NCI-H187 treated with DMSO at 0.1 percent for 48 hours (cell line): Measurements from ENCODE around the gene PLCB1.
"Not testable (repeated sequence)": the region's sequence is repeated elsewhere in the genome, so short reads cannot be mapped to it uniquely, and the experiment has no call there.

ENCODE experiments used
- DNase-seq: peaks from one replicate; lab custom pipeline; 2025; lab: John Stamatoyannopoulos, UW

The PLCB1 gene

GRCh38 chr20:8156235-8157079, 24.4 kb downstream of the PLCB1 start:
- DNase-seq: no peak

GRCh38 chr20:8159217-8159616, 27.2 kb downstream of the PLCB1 start:
- DNase-seq: not testable (repeated sequence)

- DNase-seq: no peak
These were observed 29.4 kb downstream of the PLCB1 start for GRCh38 chr20:8161264-8162071.

GRCh38 chr20:8162610-8163009, 30.5 kb downstream of the PLCB1 start:
- no peak for DNase-seq

- no peak for DNase-seq
These were observed 31.5 kb downstream of the PLCB1 start for GRCh38 chr20:8163543-8163942.

GRCh38 chr20:8166730-8167129, 34.7 kb downstream of the PLCB1 start:
- no peak for DNase-seq

- DNase-seq: no peak
These were observed 36.8 kb downstream of the PLCB1 start for GRCh38 chr20:8168785-8169288.

- no peak for DNase-seq
These were observed 38.9 kb downstream of the PLCB1 start for GRCh38 chr20:8170921-8171320.

- no peak for DNase-seq
These were observed 40.1 kb downstream of the PLCB1 start for GRCh38 chr20:8172191-8172590.

GRCh38 chr20:8175741-8176675, 43.9 kb downstream of the PLCB1 start:
- DNase-seq: no peak

GRCh38 chr20:8183526-8183925, 51.5 kb downstream of the PLCB1 start:
- no peak for DNase-seq

- no peak for DNase-seq
These were observed 55.7 kb downstream of the PLCB1 start for GRCh38 chr20:8187740-8188139.

- DNase-seq: no peak
These were observed 58.2 kb downstream of the PLCB1 start for GRCh38 chr20:8190043-8190880.

GRCh38 chr20:8194721-8195120, 62.7 kb downstream of the PLCB1 start:
- DNase-seq: no peak

- no peak for DNase-seq
These were observed 64.0 kb downstream of the PLCB1 start for GRCh38 chr20:8196096-8196495.

- DNase-seq: no peak
These were observed 68.2 kb downstream of the PLCB1 start for GRCh38 chr20:8200220-8200619.

GRCh38 chr20:8203366-8203765, 71.3 kb downstream of the PLCB1 start:
- DNase-seq: no peak

- no peak for DNase-seq
These were observed 73.9 kb downstream of the PLCB1 start for GRCh38 chr20:8205996-8206395.

GRCh38 chr20:8208226-8208625, 76.2 kb downstream of the PLCB1 start:
- no peak for DNase-seq

- DNase-seq: no peak
These were observed 77.0 kb downstream of the PLCB1 start for GRCh38 chr20:8209061-8209460.

GRCh38 chr20:8210749-8211148, 78.7 kb downstream of the PLCB1 start:
- no peak for DNase-seq
